Aortic smooth muscle cell (primary cell): ENCODE data around the gene CD302. TPM values are rescaled to one million over a fixed set of nuclear protein-coding genes. Genes with fewer than 3 reads are reported as not detected.

Experiments used
- total RNA-seq: library from RNA; depleted of rRNA; stranded (reverse); fragments of >200 nt; gene quantifications from 2 replicates; pipeline ENCODE4 v1.2.3, GENCODE V29; 2014

Gene CD302, protein sequence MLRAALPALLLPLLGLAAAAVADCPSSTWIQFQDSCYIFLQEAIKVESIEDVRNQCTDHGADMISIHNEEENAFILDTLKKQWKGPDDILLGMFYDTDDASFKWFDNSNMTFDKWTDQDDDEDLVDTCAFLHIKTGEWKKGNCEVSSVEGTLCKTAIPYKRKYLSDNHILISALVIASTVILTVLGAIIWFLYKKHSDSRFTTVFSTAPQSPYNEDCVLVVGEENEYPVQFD
- total RNA-seq, result 7.0 and 9.0 TPM in 2 replicates

DNA sequence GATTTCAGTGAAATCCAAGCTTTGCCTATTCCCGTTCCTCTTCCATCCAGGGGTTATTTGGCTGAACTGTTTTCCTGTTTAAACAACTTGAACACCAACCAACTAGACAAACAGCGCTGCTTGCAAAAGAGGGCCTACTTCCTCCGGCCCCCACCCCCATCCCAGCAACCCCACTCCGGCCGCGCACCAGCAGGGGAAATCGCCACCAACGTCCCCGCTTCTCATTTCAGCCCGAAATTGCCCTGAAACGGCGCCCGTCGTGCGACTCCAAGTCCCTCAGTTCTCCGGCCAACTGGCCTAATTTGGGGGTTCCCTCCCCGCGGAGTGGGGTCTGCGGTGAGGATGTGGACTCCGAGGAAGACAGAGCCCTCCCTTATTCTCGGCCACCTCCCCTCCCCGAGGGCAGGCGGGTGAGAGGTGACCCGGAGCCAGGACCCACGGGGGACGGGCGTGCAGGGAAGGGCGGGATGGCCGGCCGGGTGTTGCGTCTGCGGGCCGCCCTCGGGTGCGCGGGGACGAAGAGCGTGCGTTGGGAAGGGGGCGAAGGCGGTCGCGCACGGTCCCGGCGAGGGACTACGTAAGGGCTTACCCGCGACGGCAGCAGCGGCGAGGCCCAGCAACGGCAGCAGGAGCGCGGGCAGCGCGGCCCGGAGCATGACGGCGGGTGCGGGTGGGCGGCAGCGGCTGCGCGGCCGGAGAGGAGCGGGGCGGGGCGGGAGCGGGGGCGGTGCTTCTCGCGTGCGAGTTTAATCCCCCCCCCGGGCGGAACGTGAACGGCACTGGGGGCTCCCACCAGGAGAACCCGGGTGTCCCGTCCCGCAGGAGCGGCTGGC lies at the start of gene CD302:
Gene CD302, minus strand, starts transcription at position 666 of the 833 bp plus-strand sequence. Its CDS starts 10 bp downstream, at position 656.

Other genes starting within 250 kb of the CD302 start
- 56.8 and 70.6 TPM in 2 replicates for gene BAZ2B, start 181.7 kb downstream of the CD302 start, total RNA-seq
- gene MARCHF7, start 85.7 kb downstream of the CD302 start, total RNA-seq, result 80.5 and 95.6 TPM in 2 replicates
- gene LY75, start 106.5 kb upstream of the CD302 start, total RNA-seq, result 2.6 and 7.2 TPM in 2 replicates